ENCODE results near the gene DHPS.

DNA sequence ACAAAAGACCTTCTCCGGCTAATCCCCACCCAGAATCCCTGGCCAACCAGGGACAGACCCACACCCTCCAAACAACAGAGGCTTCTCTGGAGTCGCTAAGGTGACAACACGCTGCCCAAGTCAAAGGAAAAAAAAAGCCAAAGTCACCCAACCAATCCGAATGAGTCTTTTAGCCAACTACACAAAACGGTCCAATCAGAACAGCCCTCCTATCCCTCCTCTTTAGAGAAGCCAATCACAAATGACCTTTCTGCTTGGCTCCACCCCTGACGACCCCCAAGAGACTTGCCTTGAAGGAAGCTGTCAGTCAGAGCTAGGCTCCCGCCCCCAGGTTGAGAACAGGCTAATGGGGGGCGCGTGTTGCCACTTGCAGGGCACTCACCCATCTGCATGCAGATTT, 21.4 kb upstream of the DHPS start:
- TF ChIP-seq POLR2AphosphoS5 (IDR thresholded peaks at IDR 0.05; ENCODE audit: low read depth, low read length) (no peak), ZFP37 (CRISPR knock-in tag; IDR thresholded peaks at IDR 0.05; ENCODE audit: borderline replicate concordance) (no peak), ZNF567 (CRISPR knock-in tag; IDR thresholded peaks at IDR 0.05; ENCODE audit: borderline replicate concordance) (no peak), GABPB1 (CRISPR knock-in tag; IDR thresholded peaks at IDR 0.05) (no peak), CC2D1A (CRISPR knock-in tag; IDR thresholded peaks at IDR 0.05) (no peak), ZKSCAN8 (CRISPR knock-in tag; IDR thresholded peaks at IDR 0.05; ENCODE audit: borderline replicate concordance) (no peak), ELF4 (CRISPR knock-in tag; IDR thresholded peaks at IDR 0.05; ENCODE audit: borderline replicate concordance) (no peak), BCL6 (CRISPR knock-in tag; IDR thresholded peaks at IDR 0.05) (no peak), GPN1 (CRISPR knock-in tag; IDR thresholded peaks at IDR 0.05; ENCODE audit: borderline replicate concordance) (no peak), FOXM1 (CRISPR knock-in tag; IDR thresholded peaks at IDR 0.05) (no peak)
- TF ChIP-seq, protein P1, sequence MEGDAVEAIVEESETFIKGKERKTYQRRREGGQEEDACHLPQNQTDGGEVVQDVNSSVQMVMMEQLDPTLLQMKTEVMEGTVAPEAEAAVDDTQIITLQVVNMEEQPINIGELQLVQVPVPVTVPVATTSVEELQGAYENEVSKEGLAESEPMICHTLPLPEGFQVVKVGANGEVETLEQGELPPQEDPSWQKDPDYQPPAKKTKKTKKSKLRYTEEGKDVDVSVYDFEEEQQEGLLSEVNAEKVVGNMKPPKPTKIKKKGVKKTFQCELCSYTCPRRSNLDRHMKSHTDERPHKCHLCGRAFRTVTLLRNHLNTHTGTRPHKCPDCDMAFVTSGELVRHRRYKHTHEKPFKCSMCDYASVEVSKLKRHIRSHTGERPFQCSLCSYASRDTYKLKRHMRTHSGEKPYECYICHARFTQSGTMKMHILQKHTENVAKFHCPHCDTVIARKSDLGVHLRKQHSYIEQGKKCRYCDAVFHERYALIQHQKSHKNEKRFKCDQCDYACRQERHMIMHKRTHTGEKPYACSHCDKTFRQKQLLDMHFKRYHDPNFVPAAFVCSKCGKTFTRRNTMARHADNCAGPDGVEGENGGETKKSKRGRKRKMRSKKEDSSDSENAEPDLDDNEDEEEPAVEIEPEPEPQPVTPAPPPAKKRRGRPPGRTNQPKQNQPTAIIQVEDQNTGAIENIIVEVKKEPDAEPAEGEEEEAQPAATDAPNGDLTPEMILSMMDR (CRISPR knock-in tag; IDR thresholded peaks at IDR 0.05), result no peak
- TF ChIP-seq, protein P2, sequence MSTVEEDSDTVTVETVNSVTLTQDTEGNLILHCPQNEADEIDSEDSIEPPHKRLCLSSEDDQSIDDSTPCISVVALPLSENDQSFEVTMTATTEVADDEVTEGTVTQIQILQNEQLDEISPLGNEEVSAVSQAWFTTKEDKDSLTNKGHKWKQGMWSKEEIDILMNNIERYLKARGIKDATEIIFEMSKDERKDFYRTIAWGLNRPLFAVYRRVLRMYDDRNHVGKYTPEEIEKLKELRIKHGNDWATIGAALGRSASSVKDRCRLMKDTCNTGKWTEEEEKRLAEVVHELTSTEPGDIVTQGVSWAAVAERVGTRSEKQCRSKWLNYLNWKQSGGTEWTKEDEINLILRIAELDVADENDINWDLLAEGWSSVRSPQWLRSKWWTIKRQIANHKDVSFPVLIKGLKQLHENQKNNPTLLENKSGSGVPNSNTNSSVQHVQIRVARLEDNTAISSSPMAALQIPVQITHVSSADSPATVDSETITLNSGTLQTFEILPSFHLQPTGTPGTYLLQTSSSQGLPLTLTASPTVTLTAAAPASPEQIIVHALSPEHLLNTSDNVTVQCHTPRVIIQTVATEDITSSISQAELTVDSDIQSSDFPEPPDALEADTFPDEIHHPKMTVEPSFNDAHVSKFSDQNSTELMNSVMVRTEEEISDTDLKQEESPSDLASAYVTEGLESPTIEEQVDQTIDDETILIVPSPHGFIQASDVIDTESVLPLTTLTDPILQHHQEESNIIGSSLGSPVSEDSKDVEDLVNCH (CRISPR knock-in tag; IDR thresholded peaks at IDR 0.05), result no peak
- TF ChIP-seq, protein P3, sequence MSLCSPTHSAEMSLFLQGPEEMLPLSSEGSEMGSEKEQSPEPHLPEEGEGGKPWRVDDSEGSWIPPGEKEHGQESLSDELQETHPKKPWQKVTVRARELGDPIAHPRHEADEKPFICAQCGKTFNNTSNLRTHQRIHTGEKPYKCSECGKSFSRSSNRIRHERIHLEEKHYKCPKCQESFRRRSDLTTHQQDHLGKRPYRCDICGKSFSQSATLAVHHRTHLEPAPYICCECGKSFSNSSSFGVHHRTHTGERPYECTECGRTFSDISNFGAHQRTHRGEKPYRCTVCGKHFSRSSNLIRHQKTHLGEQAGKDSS (CRISPR knock-in tag; IDR thresholded peaks at IDR 0.05; ENCODE audit: borderline replicate concordance, low read depth), result no peak
